K562 (cell line): ENCODE results near the gene HOXA2.

Experiments used
- BRCA1 ChIP-seq, 2 experiments: fragments of 450-650 bp in 1 of 2; sonication (generic) in 1 of 2; formaldehyde crosslinking in 1 of 2; IDR thresholded peaks; 2 replicates each; pipeline versions ENCODE4 v1.5.0 to v1.6.1; 2017 to 2020; ENCODE audit warnings: mild to moderate bottlenecking in 1 of 2, missing genetic modification reagents in 1 of 2
- MAX ChIP-seq: sonication (generic); formaldehyde crosslinking; IDR thresholded peaks from 2 replicates; pipeline ENCODE4 v1.9.0; 2022; ENCODE audit warnings: mild to moderate bottlenecking, missing genetic modification reagents
- NR2C2 ChIP-seq, 2 experiments: fragments of 200-800 bp in 1 of 2; sonication (Bioruptor generic) in 1 of 2; sonication (generic) in 1 of 2; formaldehyde crosslinking in 1 of 2; IDR thresholded peaks; 2 replicates each; pipeline versions ENCODE4 v1.6.1 to v1.8.0; 2016 to 2022; ENCODE audit warnings: mild to moderate bottlenecking in 1 of 2, missing compliant biosample characterization in 1 of 2, missing genetic modification characterization in 1 of 2, missing genetic modification reagents in 1 of 2
- POLR2A ChIP-seq: fragments of 450-650 bp; conservative IDR thresholded peaks from 2 replicates; pipeline ENCODE4 v1.6.1; 2016
- STAG1 ChIP-seq: sonication (generic); formaldehyde crosslinking; IDR thresholded peaks from 2 replicates; pipeline ENCODE4 v1.5.0; 2020; ENCODE audit warnings: missing genetic modification reagents, borderline replicate concordance
- ZNF280A ChIP-seq: fragments of 450-650 bp; IDR thresholded peaks from 2 replicates; pipeline ENCODE4 v1.6.1; 2018; ENCODE audit warnings: mild to moderate bottlenecking, low read depth; ENCODE audit not compliant: partially characterized antibody

- TF ChIP-seq POLR2A: no peak
- no peak for TF ChIP-seq MAX (CRISPR knock-in tag)
- no peak for TF ChIP-seq STAG1 (CRISPR knock-in tag)
- TF ChIP-seq BRCA1 (IDR thresholded peaks at IDR 0.05): no peak
- TF ChIP-seq BRCA1 (CRISPR knock-in tag; IDR thresholded peaks at IDR 0.05): no peak
- no peak for TF ChIP-seq NR2C2 (CRISPR knock-in tag; IDR thresholded peaks at IDR 0.05)
- no peak for TF ChIP-seq NR2C2 (tag; IDR thresholded peaks at IDR 0.05)
- TF ChIP-seq ZNF280A: no peak
Measured at GRCh38 chr7:27113991-27114769, 11.7 kb upstream of the HOXA2 start.
